OCI-LY1 (cell line): ENCODE data around the gene VDAC1.
A peak's percentile ranks its signal among the peaks of the same experiment; 100 is the strongest.

Experiments
- H2AFZ ChIP-seq: fragments of 200-600 bp; sonication (generic), shearing (Covaris generic); 2 replicates; pipeline ENCODE4 v1.6.0; 2014; ENCODE audit warnings: antibody characterized with exemption, mild to moderate bottlenecking, low read length
- H3F3A ChIP-seq: fragments of 200-600 bp; sonication (generic), shearing (Covaris generic); 2 replicates; pipeline ENCODE4 v1.6.0; 2014; ENCODE audit warnings: mild to moderate bottlenecking, antibody characterized with exemption, low read length, moderate library complexity; ENCODE audit not compliant: insufficient read depth
- H3K27ac ChIP-seq: fragments of 200-600 bp; sonication (generic); 2 replicates; pipeline ENCODE4 v1.5.1; 2014; ENCODE audit warnings: low read length, mixed run types, mild to moderate bottlenecking, low read depth; ENCODE audit not compliant: poor library complexity, severe bottlenecking
- H3K27me3 ChIP-seq: fragments of 200-600 bp; sonication (generic); 2 replicates; pipeline ENCODE4 v1.6.0; 2014; ENCODE audit warnings: antibody characterized with exemption, mild to moderate bottlenecking, low read length, moderate library complexity; ENCODE audit not compliant: insufficient read depth
- H3K36me3 ChIP-seq: fragments of 200-600 bp; sonication (generic); 2 replicates; pipeline ENCODE4 v1.6.1; 2014; ENCODE audit warnings: mild to moderate bottlenecking, antibody characterized with exemption, low read length, moderate library complexity, mixed read lengths; ENCODE audit not compliant: insufficient read depth
- H3K4me1 ChIP-seq: fragments of 200-600 bp; sonication (generic); 2 replicates; pipeline ENCODE4 v1.5.1; 2014; ENCODE audit warnings: mild to moderate bottlenecking, low read length, moderate library complexity; ENCODE audit not compliant: insufficient read depth, severe bottlenecking
- H3K4me2 ChIP-seq: fragments of 200-600 bp; sonication (generic), shearing (Covaris generic); 2 replicates; pipeline ENCODE4 v1.6.1; 2014; ENCODE audit warnings: low read length
- H3K4me3 ChIP-seq: fragments of 200-600 bp; sonication (generic); 2 replicates; pipeline ENCODE4 v1.5.1; 2014; ENCODE audit warnings: low read length, low read depth, mild to moderate bottlenecking, mixed read lengths; ENCODE audit not compliant: poor library complexity, severe bottlenecking
- H3K79me2 ChIP-seq: fragments of 200-600 bp; shearing (Covaris generic); 2 replicates; pipeline ENCODE4 v1.6.1; 2016; ENCODE audit warnings: mixed run types, low read length, mixed read lengths; ENCODE audit not compliant: insufficient read depth
- H3K9ac ChIP-seq: fragments of 200-600 bp; sonication (generic), shearing (Covaris generic); 2 replicates; pipeline ENCODE4 v1.6.1; 2014; ENCODE audit warnings: mild to moderate bottlenecking, low read length, mixed read lengths
- H3K9me2 ChIP-seq: fragments of 200-600 bp; sonication (generic), shearing (Covaris generic); 2 replicates; pipeline ENCODE4 v1.6.1; 2014; ENCODE audit warnings: low read depth, mild to moderate bottlenecking, low read length, mixed read lengths
- H3K9me3 ChIP-seq: fragments of 200-600 bp; shearing (Covaris generic); 2 replicates; pipeline ENCODE4 v1.6.1; 2014; ENCODE audit warnings: low read length, mixed read lengths
- H4K20me1 ChIP-seq: fragments of 200-600 bp; sonication (generic), shearing (Covaris generic); 2 replicates; pipeline ENCODE4 v1.6.0; 2016; ENCODE audit warnings: mild to moderate bottlenecking, low read length; ENCODE audit not compliant: insufficient read depth
- EZH2 ChIP-seq: fragments of 200-600 bp; sonication (generic), shearing (Covaris generic); IDR thresholded peaks from 2 replicates; pipeline ENCODE4 v1.8.0; 2017; ENCODE audit warnings: borderline replicate concordance, mixed run types, mild to moderate bottlenecking, antibody characterized with exemption, low read length, moderate library complexity, mixed read lengths
- TF ChIP-seq, protein P1 (sequence below): fragments of 200-600 bp; sonication (generic), shearing (Covaris generic); IDR thresholded peaks from 2 replicates; pipeline ENCODE4 v1.5.1; 2017; ENCODE audit warnings: mild to moderate bottlenecking, antibody characterized with exemption, low read length, moderate library complexity, mixed read lengths

The VDAC1 gene

GRCh38 chr5:134027288-134027615, 22.5 kb upstream of the VDAC1 start:
- no peaks in the 10 kb centered on the region for H3F3A ChIP-seq
- H3K27me3 ChIP-seq = no peaks in the 10 kb centered on the region
- TF ChIP-seq, protein P1, sequence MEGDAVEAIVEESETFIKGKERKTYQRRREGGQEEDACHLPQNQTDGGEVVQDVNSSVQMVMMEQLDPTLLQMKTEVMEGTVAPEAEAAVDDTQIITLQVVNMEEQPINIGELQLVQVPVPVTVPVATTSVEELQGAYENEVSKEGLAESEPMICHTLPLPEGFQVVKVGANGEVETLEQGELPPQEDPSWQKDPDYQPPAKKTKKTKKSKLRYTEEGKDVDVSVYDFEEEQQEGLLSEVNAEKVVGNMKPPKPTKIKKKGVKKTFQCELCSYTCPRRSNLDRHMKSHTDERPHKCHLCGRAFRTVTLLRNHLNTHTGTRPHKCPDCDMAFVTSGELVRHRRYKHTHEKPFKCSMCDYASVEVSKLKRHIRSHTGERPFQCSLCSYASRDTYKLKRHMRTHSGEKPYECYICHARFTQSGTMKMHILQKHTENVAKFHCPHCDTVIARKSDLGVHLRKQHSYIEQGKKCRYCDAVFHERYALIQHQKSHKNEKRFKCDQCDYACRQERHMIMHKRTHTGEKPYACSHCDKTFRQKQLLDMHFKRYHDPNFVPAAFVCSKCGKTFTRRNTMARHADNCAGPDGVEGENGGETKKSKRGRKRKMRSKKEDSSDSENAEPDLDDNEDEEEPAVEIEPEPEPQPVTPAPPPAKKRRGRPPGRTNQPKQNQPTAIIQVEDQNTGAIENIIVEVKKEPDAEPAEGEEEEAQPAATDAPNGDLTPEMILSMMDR = no peak
- no peak for TF ChIP-seq EZH2
- no peak overlapping the region for H3K27ac ChIP-seq
- no peaks in the 10 kb centered on the region for H3K9me2 ChIP-seq
- H3K9me3 ChIP-seq = no peaks in the 10 kb centered on the region
- H4K20me1 ChIP-seq = no peaks in the 10 kb centered on the region
- no peak overlapping the region for H3K4me2 ChIP-seq
- H3K9ac ChIP-seq = no peak overlapping the region
- H3K36me3 ChIP-seq = no peaks in the 10 kb centered on the region
- H3K4me1 ChIP-seq = no peaks in the 10 kb centered on the region
- H3K79me2 ChIP-seq = no peaks in the 10 kb centered on the region
- H2AFZ ChIP-seq = no peak overlapping the region
- H3K4me3 ChIP-seq = no peak overlapping the region

DNA sequence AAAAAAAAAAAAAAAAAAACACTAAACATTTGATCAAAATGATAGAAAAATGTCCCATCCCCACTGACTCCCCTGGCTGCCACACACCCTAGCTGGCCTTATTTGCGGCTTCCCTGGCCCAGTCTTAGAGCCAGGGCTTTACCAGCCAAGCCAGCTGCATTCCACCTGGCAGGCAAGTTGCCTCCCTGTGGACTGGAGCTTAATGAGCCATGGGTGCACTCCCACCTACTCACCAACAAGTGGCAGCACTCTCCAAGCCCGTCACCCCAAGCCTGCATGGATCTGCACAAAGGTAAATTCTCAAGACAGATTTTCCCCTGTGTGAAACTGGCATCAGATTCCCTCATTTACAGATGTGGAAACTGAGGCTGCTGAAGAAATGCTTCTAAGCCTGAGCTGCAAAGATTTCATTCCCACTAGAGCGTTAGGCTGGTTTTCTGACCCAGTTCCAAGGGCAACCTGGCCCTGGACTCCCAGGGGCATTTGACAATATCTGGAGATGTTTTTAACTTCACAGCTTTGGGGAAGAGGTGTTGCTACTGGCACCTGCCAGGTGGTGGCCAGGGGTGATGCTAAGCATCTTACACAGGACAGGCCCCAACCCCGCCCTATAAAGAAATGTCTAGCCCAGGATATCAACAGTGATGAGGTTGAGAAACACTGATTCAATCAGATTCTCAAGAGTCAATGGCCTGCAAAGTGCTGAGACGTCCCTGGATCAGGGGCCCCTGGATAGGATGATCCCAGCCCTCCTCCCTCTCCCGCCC, 21.9 kb upstream of the VDAC1 start:
- Histone ChIP-seq H2AFZ (no peak overlapping the region), H3K9ac (no peak overlapping the region), H3K9me3 (no peaks in the 10 kb centered on the region), H3F3A (no peaks in the 10 kb centered on the region), H3K9me2 (no peaks in the 10 kb centered on the region), H3K27ac (no peak overlapping the region), H3K36me3 (no peaks in the 10 kb centered on the region), H3K79me2 (no peaks in the 10 kb centered on the region), H3K4me2 (no peak overlapping the region), H4K20me1 (no peaks in the 10 kb centered on the region), H3K4me1 (no peaks in the 10 kb centered on the region), H3K27me3 (no peaks in the 10 kb centered on the region), H3K4me3 (no peak overlapping the region)
- TF ChIP-seq, protein P1 = peak; percentile 62
- no peak for TF ChIP-seq EZH2

DNA sequence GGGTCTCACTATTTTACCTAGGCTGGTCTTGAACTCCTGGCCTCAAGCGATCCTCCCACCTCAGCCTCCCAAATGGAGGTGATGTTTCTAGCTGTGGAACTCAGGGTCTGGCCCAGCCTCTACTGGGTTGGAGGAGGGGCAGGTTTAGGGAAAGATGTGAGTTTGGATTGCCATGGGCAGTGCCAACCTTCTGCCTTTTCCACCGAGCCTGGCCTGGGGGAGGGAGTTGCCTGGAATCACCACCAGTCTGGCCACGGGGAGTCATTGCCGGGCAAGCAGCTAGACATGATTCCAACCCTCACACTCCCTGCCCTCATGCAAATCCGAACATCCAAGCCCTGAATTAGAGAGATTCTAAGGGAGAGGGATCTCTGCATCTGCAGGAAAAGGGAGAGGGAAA, 21.0 kb upstream of the VDAC1 start:
- Histone ChIP-seq H3F3A (no peaks in the 10 kb centered on the region), H3K27ac (no peak overlapping the region), H3K4me3 (no peak overlapping the region), H3K79me2 (no peaks in the 10 kb centered on the region), H3K9me3 (no peaks in the 10 kb centered on the region), H3K36me3 (no peaks in the 10 kb centered on the region), H3K9me2 (no peaks in the 10 kb centered on the region), H3K27me3 (no peaks in the 10 kb centered on the region), H3K9ac (no peak overlapping the region), H3K4me1 (no peaks in the 10 kb centered on the region), H2AFZ (no peak overlapping the region), H3K4me2 (no peak overlapping the region), H4K20me1 (no peaks in the 10 kb centered on the region)
- no peak for TF ChIP-seq EZH2
- TF ChIP-seq, protein P1 = no peak
